CD4-positive, alpha-beta T cell treated with Interleukin-6 for 4 hours (primary cell): Measurements from ENCODE around the gene TNFRSF8.
"Not testable (repeated sequence)": the region's sequence is repeated elsewhere in the genome, so short reads cannot be mapped to it uniquely, and the experiment has no call there.

ENCODE experiments used
- DNase-seq: peaks from one replicate; pipeline ENCODE4 v3.0.0-alpha.2; 2020; ENCODE audit warnings: mixed read lengths

The TNFRSF8 gene

GRCh38 chr1:12063141-12064072, at the start of gene TNFRSF8:
Gene TNFRSF8, plus strand, starts transcription at chr1:12063303. Its CDS starts 296 bp downstream, at chr1:12063599.
- DNase-seq = peak; percentile 43

GRCh38 chr1:12014141-12014991, 48.7 kb upstream of the TNFRSF8 start:
- no peak for DNase-seq

GRCh38 chr1:12015001-12015491, 48.1 kb upstream of the TNFRSF8 start:
- DNase-seq = no peak

GRCh38 chr1:12015499-12015898, 47.6 kb upstream of the TNFRSF8 start:
- DNase-seq = no peak

- DNase-seq = no peak
Observed at GRCh38 chr1:12016182-12016581, 46.9 kb upstream of the TNFRSF8 start.

- DNase-seq = no peak
Observed at GRCh38 chr1:12019858-12020509, 43.1 kb upstream of the TNFRSF8 start.

GRCh38 chr1:12021616-12022015, 41.5 kb upstream of the TNFRSF8 start:
- DNase-seq = no peak

GRCh38 chr1:12022036-12022435, 41.1 kb upstream of the TNFRSF8 start:
- no peak for DNase-seq

GRCh38 chr1:12026586-12026985, 36.5 kb upstream of the TNFRSF8 start:
- no peak for DNase-seq

- DNase-seq = no peak
Observed at GRCh38 chr1:12028248-12028647, 34.9 kb upstream of the TNFRSF8 start.

- no peak for DNase-seq
Observed at GRCh38 chr1:12028957-12029511, 34.1 kb upstream of the TNFRSF8 start.

- no peak for DNase-seq
Observed at GRCh38 chr1:12029720-12030339, 33.3 kb upstream of the TNFRSF8 start.

- peak; percentile 44 for DNase-seq
Observed at GRCh38 chr1:12031039-12031980, 31.8 kb upstream of the TNFRSF8 start.

GRCh38 chr1:12032161-12032621, 30.9 kb upstream of the TNFRSF8 start:
- DNase-seq = no peak

GRCh38 chr1:12033441-12033840, 29.7 kb upstream of the TNFRSF8 start:
- not testable (repeated sequence) for DNase-seq

- no peak for DNase-seq
Observed at GRCh38 chr1:12034381-12034801, 28.7 kb upstream of the TNFRSF8 start.

- DNase-seq = no peak
Observed at GRCh38 chr1:12035312-12035711, 27.8 kb upstream of the TNFRSF8 start.

- no peak for DNase-seq
Observed at GRCh38 chr1:12037486-12038355, 25.4 kb upstream of the TNFRSF8 start.

GRCh38 chr1:12038356-12039163, 24.5 kb upstream of the TNFRSF8 start:
- DNase-seq = no peak
